Upper lobe of left lung (tissue), 4 donors: Measurements from ENCODE around the gene EAPP.
"Not testable (repeated sequence)": the region's sequence is repeated elsewhere in the genome, so short reads cannot be mapped to it uniquely, and the experiment has no call there.

Source experiments
- POLR2A ChIP-seq, 4 donors: fragments of 450-650 bp; IDR thresholded peaks; one replicate each; pipeline ENCODE4 v1.5.1; 2016 to 2017; ENCODE audit warnings: antibody characterized with exemption in 4 of 4, mild to moderate bottlenecking in 2 of 4
- POLR2AphosphoS5 ChIP-seq, 2 donors: sonication (generic); formaldehyde crosslinking; IDR thresholded peaks; one replicate each; pipeline ENCODE4 v1.5.1; 2017; ENCODE audit warnings: antibody characterized with exemption in 2 of 2

- not testable (repeated sequence) for TF ChIP-seq POLR2AphosphoS5, POLR2A (IDR thresholded peaks at IDR 0.05)
Observed at GRCh38 chr14:34546272-34547135, 7.0 kb upstream of the EAPP start.
